GM12878 (cell line): ENCODE measurements around the gene DCAF11. TPM values are rescaled to one million over a fixed set of nuclear protein-coding genes. Genes with fewer than 3 reads are reported as not detected.

Source experiments
- NR2F1 ChIP-seq: fragments of 450-650 bp; conservative IDR thresholded peaks from 2 replicates; pipeline ENCODE4 v1.6.1; 2017; ENCODE audit warnings: mild to moderate bottlenecking
- SUPT20H ChIP-seq: IDR thresholded peaks from 2 replicates; pipeline ENCODE4 v1.6.1; 2011; ENCODE audit warnings: low read depth, mild to moderate bottlenecking, low read length, moderate library complexity, borderline replicate concordance; ENCODE audit not compliant: control insufficient read depth
- ZSCAN29 ChIP-seq: fragments of 450-650 bp; IDR thresholded peaks from 2 replicates; pipeline ENCODE4 v1.6.1; 2017; ENCODE audit warnings: mild to moderate bottlenecking, moderate library complexity
- polyA plus RNA-seq, 11 experiments: library from polyadenylated mRNA; depleted of rRNA in 4 of 11; unstranded in 6 of 11; stranded (reverse) in 5 of 11; fragments of >200 nt; fragmentation: Nextera tagmentation in 4 of 11; fragmentation: Illumina TruSeq in 1 of 11; extraction: Ambion mirVana in 4 of 11; extraction: Trizol in 1 of 11; gene quantifications; 1 replicate in 1 of 11; 2 replicates in 10 of 11; pipeline versions ENCODE4 v1.2.1 to v1.2.3, GENCODE V29; 2011 to 2016; ENCODE audit warnings: inconsistent platforms in 2 of 11, missing spikeins in 2 of 11, low read depth in 1 of 11
- total RNA-seq, 4 experiments: library from RNA; depleted of rRNA in 3 of 4; stranded (reverse); fragments of >200 nt in 3 of 4; fragmentation: Illumina TruSeq in 1 of 4; extraction: Trizol in 1 of 4; gene quantifications; 2 replicates each; pipeline versions ENCODE4 v1.2.1 to v1.2.3, GENCODE V29; 2013 to 2021
- TF ChIP-seq, protein P1 (sequence below): fragments of 450-650 bp; IDR thresholded peaks from 2 replicates; pipeline ENCODE4 v1.6.1; 2017; ENCODE audit warnings: mild to moderate bottlenecking, moderate library complexity
- TF ChIP-seq, protein P2 (sequence below): IDR thresholded peaks from 2 replicates; pipeline ENCODE4 v1.6.1; 2012; ENCODE audit warnings: low read length, inconsistent platforms

The DCAF11 gene
- total and polyA plus RNA-seq, 10 of the 15 experiments (the other 5 are each of a cell fraction or from before 2014, with no cell fraction given), result 13.4 to 91.2 (median 68.7) TPM

DNA sequence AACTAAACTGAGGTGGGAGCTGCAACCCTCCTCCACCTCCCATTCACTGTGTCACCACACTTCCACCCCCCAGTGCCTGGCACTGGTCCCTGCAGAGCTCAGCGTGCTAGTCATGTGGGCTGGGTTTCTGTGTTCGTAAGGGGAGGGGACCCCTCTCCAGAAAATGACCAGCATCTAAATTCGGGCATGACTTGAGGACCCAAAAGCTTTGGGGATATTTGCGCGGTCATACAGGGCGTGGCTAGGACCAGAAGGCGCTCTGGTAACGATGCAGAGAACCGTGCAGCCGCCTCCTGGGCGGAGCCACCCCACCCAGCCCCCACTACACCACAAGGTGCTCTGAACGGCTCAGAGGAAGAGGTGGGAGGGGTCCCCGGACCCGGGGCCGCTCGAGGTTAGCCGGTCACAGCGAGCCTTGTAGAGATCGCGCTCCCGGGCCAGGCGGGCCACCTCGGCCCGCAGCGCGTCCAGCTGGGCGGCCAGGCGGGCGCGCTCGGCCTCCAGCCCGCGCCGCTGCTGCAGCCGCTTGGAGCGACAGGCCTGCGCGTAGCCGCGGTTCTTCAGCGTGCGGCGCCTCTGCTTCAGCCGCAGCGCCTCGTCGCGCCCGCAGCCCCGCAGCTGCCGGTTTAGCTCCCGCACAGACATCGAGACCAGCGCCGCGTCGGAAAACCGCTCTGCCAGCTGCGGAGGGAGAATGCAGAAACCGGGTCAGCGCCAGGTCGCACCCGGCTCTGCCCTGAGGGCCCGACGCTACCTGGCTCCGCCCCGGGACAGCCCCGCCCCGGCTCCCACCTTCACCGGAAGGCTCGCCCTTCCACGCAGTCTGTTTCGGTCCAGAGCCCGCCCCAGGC is 33.5 kb upstream of the DCAF11 start (continued):
- TF ChIP-seq, protein P1, sequence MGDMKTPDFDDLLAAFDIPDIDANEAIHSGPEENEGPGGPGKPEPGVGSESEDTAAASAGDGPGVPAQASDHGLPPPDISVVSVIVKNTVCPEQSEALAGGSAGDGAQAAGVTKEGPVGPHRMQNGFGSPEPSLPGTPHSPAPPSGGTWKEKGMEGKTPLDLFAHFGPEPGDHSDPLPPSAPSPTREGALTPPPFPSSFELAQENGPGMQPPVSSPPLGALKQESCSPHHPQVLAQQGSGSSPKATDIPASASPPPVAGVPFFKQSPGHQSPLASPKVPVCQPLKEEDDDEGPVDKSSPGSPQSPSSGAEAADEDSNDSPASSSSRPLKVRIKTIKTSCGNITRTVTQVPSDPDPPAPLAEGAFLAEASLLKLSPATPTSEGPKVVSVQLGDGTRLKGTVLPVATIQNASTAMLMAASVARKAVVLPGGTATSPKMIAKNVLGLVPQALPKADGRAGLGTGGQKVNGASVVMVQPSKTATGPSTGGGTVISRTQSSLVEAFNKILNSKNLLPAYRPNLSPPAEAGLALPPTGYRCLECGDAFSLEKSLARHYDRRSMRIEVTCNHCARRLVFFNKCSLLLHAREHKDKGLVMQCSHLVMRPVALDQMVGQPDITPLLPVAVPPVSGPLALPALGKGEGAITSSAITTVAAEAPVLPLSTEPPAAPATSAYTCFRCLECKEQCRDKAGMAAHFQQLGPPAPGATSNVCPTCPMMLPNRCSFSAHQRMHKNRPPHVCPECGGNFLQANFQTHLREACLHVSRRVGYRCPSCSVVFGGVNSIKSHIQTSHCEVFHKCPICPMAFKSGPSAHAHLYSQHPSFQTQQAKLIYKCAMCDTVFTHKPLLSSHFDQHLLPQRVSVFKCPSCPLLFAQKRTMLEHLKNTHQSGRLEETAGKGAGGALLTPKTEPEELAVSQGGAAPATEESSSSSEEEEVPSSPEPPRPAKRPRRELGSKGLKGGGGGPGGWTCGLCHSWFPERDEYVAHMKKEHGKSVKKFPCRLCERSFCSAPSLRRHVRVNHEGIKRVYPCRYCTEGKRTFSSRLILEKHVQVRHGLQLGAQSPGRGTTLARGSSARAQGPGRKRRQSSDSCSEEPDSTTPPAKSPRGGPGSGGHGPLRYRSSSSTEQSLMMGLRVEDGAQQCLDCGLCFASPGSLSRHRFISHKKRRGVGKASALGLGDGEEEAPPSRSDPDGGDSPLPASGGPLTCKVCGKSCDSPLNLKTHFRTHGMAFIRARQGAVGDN, result 0 out of 2 replicates have a peak, but pooled peaks have one; percentile 62
- peak; percentile 71; the same call in 1 of the 2 replicates for TF ChIP-seq ZSCAN29
- TF ChIP-seq SUPT20H, result no peak
- TF ChIP-seq, protein P2, sequence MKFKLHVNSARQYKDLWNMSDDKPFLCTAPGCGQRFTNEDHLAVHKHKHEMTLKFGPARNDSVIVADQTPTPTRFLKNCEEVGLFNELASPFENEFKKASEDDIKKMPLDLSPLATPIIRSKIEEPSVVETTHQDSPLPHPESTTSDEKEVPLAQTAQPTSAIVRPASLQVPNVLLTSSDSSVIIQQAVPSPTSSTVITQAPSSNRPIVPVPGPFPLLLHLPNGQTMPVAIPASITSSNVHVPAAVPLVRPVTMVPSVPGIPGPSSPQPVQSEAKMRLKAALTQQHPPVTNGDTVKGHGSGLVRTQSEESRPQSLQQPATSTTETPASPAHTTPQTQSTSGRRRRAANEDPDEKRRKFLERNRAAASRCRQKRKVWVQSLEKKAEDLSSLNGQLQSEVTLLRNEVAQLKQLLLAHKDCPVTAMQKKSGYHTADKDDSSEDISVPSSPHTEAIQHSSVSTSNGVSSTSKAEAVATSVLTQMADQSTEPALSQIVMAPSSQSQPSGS, result no peak
- peak; percentile 82 for TF ChIP-seq NR2F1
